SU-DHL-6 (cell line): ENCODE results near the gene EPHB6.

ENCODE experiments used
- H2AFZ ChIP-seq: fragments of 200-600 bp; sonication (generic); 2 replicates; pipeline ENCODE4 v1.6.1; 2014; ENCODE audit warnings: low read depth, mild to moderate bottlenecking, moderate library complexity, mixed read lengths, antibody characterized with exemption, low read length; ENCODE audit not compliant: severe bottlenecking
- H3F3A ChIP-seq: fragments of 200-600 bp; shearing (Covaris generic); 2 replicates; pipeline ENCODE4 v1.6.0; 2016; ENCODE audit warnings: antibody characterized with exemption, mild to moderate bottlenecking; ENCODE audit not compliant: insufficient read depth
- H3K27ac ChIP-seq: fragments of 200-600 bp; sonication (generic); 2 replicates; pipeline ENCODE4 v1.5.1; 2016; ENCODE audit warnings: low read depth, mild to moderate bottlenecking, low read length, moderate library complexity, mixed read lengths
- H3K27me3 ChIP-seq: fragments of 200-600 bp; sonication (generic), shearing (Covaris generic); 2 replicates; pipeline ENCODE4 v1.6.0; 2014; ENCODE audit warnings: mild to moderate bottlenecking, low read length
- H3K36me3 ChIP-seq: fragments of 200-600 bp; sonication (generic); 2 replicates; pipeline ENCODE4 v1.6.1; 2014; ENCODE audit warnings: mild to moderate bottlenecking, low read length, mixed read lengths
- H3K4me2 ChIP-seq: fragments of 300-600, 200-600 bp; shearing (Covaris generic), sonication (generic); 2 replicates; pipeline ENCODE4 v1.6.0; 2014; ENCODE audit warnings: low read length, low read depth, mild to moderate bottlenecking; ENCODE audit not compliant: poor library complexity, severe bottlenecking
- H3K4me3 ChIP-seq: fragments of 200-600 bp; sonication (generic); 2 replicates; pipeline ENCODE4 v1.5.1; 2014; ENCODE audit warnings: antibody characterized with exemption, low read length, mild to moderate bottlenecking, mixed read lengths; ENCODE audit not compliant: insufficient read depth, poor library complexity, severe bottlenecking
- H3K79me2 ChIP-seq: fragments of 200-600 bp; sonication (generic); 2 replicates; pipeline ENCODE4 v1.6.1; 2014; ENCODE audit warnings: mild to moderate bottlenecking, low read length, moderate library complexity; ENCODE audit not compliant: insufficient read depth
- H3K9ac ChIP-seq: fragments of 200-600 bp; sonication (generic); 2 replicates; pipeline ENCODE4 v1.7.0; 2014; ENCODE audit warnings: mild to moderate bottlenecking, low read length
- H3K9me2 ChIP-seq: fragments of 200-600 bp; sonication (generic); replicated peaks from 2 replicates; pipeline ENCODE4 v1.6.1; 2014; ENCODE audit warnings: low read length; ENCODE audit not compliant: insufficient read depth
- H3K9me3 ChIP-seq: fragments of 200-600 bp; sonication (generic); 2 replicates; pipeline ENCODE4 v1.6.1; 2014; ENCODE audit warnings: low read length, mixed read lengths; ENCODE audit not compliant: insufficient read depth
- H4K20me1 ChIP-seq: fragments of 200-600 bp; sonication (generic); 2 replicates; pipeline ENCODE4 v1.6.1; 2014; ENCODE audit warnings: low read depth, mild to moderate bottlenecking, antibody characterized with exemption, low read length, moderate library complexity, mixed read lengths
- EZH2phosphoT487 ChIP-seq: fragments of 200-600 bp; sonication (generic), shearing (Covaris generic); conservative IDR thresholded peaks from 2 replicates; pipeline ENCODE4 v1.6.1; 2018; ENCODE audit warnings: mild to moderate bottlenecking, antibody characterized with exemption, low read length, moderate library complexity, mixed read lengths
- TF ChIP-seq, protein P1 (sequence below): fragments of 200-600 bp; sonication (generic); IDR thresholded peaks from one replicate; pipeline ENCODE4 v1.5.1; 2017; ENCODE audit warnings: antibody characterized with exemption, mild to moderate bottlenecking, low read length, moderate library complexity; ENCODE audit not compliant: insufficient read depth, poor library complexity, severe bottlenecking

The EPHB6 gene

GRCh38 chr7:142862351-142862750 lies 7.5 kb downstream of the EPHB6 start:
- H4K20me1 ChIP-seq, result no peaks in the 10 kb centered on the region
- H3K27me3 ChIP-seq, result no peaks in the 10 kb centered on the region
- no peak overlapping the region for H3K9ac ChIP-seq
- no peaks in the 10 kb centered on the region for H3F3A ChIP-seq
- H3K27ac ChIP-seq, result no peak overlapping the region
- H3K9me2 ChIP-seq, result no peaks in the 10 kb centered on the region
- TF ChIP-seq EZH2phosphoT487, result no peak
- TF ChIP-seq, protein P1, sequence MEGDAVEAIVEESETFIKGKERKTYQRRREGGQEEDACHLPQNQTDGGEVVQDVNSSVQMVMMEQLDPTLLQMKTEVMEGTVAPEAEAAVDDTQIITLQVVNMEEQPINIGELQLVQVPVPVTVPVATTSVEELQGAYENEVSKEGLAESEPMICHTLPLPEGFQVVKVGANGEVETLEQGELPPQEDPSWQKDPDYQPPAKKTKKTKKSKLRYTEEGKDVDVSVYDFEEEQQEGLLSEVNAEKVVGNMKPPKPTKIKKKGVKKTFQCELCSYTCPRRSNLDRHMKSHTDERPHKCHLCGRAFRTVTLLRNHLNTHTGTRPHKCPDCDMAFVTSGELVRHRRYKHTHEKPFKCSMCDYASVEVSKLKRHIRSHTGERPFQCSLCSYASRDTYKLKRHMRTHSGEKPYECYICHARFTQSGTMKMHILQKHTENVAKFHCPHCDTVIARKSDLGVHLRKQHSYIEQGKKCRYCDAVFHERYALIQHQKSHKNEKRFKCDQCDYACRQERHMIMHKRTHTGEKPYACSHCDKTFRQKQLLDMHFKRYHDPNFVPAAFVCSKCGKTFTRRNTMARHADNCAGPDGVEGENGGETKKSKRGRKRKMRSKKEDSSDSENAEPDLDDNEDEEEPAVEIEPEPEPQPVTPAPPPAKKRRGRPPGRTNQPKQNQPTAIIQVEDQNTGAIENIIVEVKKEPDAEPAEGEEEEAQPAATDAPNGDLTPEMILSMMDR, result no peak
- H3K79me2 ChIP-seq, result no peaks in the 10 kb centered on the region
- H3K4me2 ChIP-seq, result no peak overlapping the region
- H3K36me3 ChIP-seq, result no peaks in the 10 kb centered on the region
- H2AFZ ChIP-seq, result no peak overlapping the region
- H3K4me3 ChIP-seq, result no peak overlapping the region
- no peaks in the 10 kb centered on the region for H3K9me3 ChIP-seq

DNA sequence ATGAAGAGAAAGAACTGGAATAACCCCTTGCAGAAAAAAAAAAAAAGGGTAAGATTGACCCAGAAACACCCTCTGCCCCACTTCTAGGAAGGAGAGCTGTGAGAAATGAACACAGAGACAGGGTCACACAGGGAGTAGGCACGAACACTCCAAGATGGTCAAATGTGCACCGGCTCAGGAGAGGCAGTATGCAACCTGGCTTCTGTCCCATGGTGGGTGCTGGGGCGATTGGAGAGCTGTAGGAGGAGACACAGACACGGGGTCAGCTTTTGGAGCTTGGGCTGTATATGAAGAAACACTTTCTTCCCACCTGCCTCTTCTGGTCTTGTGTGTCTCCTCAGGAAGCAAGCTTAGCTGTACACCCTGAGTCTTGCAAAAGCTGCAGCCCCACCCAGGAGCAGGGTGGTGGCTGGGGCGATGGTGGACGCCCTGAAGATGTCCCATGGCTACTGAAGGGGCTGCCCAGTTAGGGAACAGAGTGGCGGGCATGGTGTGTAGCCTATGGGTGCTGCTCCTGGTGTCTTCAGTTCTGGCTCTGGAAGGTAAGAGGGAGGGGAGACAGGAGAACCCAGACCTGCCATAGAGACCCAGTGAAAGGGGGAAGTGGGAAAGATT lies 8.0 kb downstream of the EPHB6 start:
- no peak overlapping the region for H3K4me3 ChIP-seq
- TF ChIP-seq, protein P1, result no peak
- no peak for TF ChIP-seq EZH2phosphoT487
- H3K36me3 ChIP-seq, result no peaks in the 10 kb centered on the region
- H3F3A ChIP-seq, result no peaks in the 10 kb centered on the region
- H4K20me1 ChIP-seq, result no peaks in the 10 kb centered on the region
- H3K9me3 ChIP-seq, result no peaks in the 10 kb centered on the region
- H3K4me2 ChIP-seq, result no peak overlapping the region
- no peaks in the 10 kb centered on the region for H3K79me2 ChIP-seq
- H3K9me2 ChIP-seq, result no peaks in the 10 kb centered on the region
- H3K27ac ChIP-seq, result no peak overlapping the region
- no peak overlapping the region for H3K9ac ChIP-seq
- H3K27me3 ChIP-seq, result no peaks in the 10 kb centered on the region
- no peak overlapping the region for H2AFZ ChIP-seq

DNA sequence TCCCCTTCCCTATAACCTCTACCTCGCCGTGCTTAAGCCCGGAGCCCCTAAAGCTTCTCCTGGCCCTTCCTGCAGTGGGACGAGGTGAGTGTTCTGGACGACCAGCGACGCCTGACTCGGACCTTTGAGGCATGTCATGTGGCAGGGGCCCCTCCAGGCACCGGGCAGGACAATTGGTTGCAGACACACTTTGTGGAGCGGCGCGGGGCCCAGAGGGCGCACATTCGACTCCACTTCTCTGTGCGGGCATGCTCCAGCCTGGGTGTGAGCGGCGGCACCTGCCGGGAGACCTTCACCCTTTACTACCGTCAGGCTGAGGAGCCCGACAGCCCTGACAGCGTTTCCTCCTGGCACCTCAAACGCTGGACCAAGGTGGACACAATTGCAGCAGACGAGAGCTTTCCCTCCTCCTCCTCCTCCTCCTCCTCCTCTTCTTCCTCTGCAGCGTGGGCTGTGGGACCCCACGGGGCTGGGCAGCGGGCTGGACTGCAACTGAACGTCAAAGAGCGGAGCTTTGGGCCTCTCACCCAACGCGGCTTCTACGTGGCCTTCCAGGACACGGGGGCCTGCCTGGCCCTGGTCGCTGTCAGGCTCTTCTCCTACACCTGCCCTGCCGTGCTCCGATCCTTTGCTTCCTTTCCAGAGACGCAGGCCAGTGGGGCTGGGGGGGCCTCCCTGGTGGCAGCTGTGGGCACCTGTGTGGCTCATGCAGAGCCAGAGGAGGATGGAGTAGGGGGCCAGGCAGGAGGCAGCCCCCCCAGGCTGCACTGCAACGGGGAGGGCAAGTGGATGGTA lies 9.2 kb downstream of the EPHB6 start:
- H4K20me1 ChIP-seq, result no peaks in the 10 kb centered on the region
- H3K27ac ChIP-seq, result no peak overlapping the region
- H2AFZ ChIP-seq, result no peak overlapping the region
- H3K9ac ChIP-seq, result no peak overlapping the region
- no peaks in the 10 kb centered on the region for H3K9me3 ChIP-seq
- no peaks in the 10 kb centered on the region for H3K9me2 ChIP-seq
- no peaks in the 10 kb centered on the region for H3F3A ChIP-seq
- no peaks in the 10 kb centered on the region for H3K27me3 ChIP-seq
- TF ChIP-seq EZH2phosphoT487, result no peak
- TF ChIP-seq, protein P1, result no peak
- no peak overlapping the region for H3K4me2 ChIP-seq
- H3K36me3 ChIP-seq, result no peaks in the 10 kb centered on the region
- no peak overlapping the region for H3K4me3 ChIP-seq
- H3K79me2 ChIP-seq, result no peaks in the 10 kb centered on the region
